Peyer's patch (tissue), 4 donors: Measurements from ENCODE around the gene PEG3.

ENCODE experiments used
- CTCF ChIP-seq, 6 experiments: fragments of 450-650 bp in 4 of 6; fragments of 200-600 bp in 2 of 6; sonication (generic) in 1 of 6; IDR thresholded peaks; one replicate each; pipeline ENCODE4 v1.5.1; 2017 to 2019; ENCODE audit warnings: antibody characterized with exemption in 6 of 6, mild to moderate bottlenecking in 3 of 6, moderate library complexity in 1 of 6
- POLR2A ChIP-seq, 2 donors: fragments of 450-650 bp; IDR thresholded peaks; one replicate each; pipeline ENCODE4 v1.5.1; 2017; ENCODE audit warnings: antibody characterized with exemption in 2 of 2, mild to moderate bottlenecking in 2 of 2, moderate library complexity in 2 of 2

GRCh38 chr19:56875717-56876116 is 35.2 kb upstream of the PEG3 start:
- TF ChIP-seq CTCF (IDR thresholded peaks at IDR 0.05) (no peak), POLR2A (IDR thresholded peaks at IDR 0.05) (no peak)
